Upper lobe of left lung (tissue), 4 donors: ENCODE data around the gene MEP1A.
"Not testable (repeated sequence)": the region's sequence is repeated elsewhere in the genome, so short reads cannot be mapped to it uniquely, and the experiment has no call there.

Experiments used
- CTCF ChIP-seq, 6 experiments: fragments of 450-650 bp in 4 of 6; fragments of 200-600 bp in 2 of 6; sonication (generic) in 2 of 6; IDR thresholded peaks; one replicate each; pipeline ENCODE4 v1.5.1; 2016 to 2019; ENCODE audit warnings: antibody characterized with exemption in 6 of 6
- POLR2A ChIP-seq, 4 donors: fragments of 450-650 bp; IDR thresholded peaks; one replicate each; pipeline ENCODE4 v1.5.1; 2016 to 2017; ENCODE audit warnings: antibody characterized with exemption in 4 of 4, mild to moderate bottlenecking in 2 of 4

- not testable (repeated sequence) for TF ChIP-seq CTCF, POLR2A (IDR thresholded peaks at IDR 0.05)
Observed at GRCh38 chr6:46744159-46744725, 48.9 kb upstream of the MEP1A start.
